Astrocyte of the spinal cord (primary cell): ENCODE results near the gene CEP78.

ENCODE experiments used
- DNase-seq: peaks from one replicate; pipeline ENCODE4 v3.0.0; 2011; ENCODE audit warnings: low read depth, low spot score
- H3K4me3 ChIP-seq: 2 replicates; pipeline ENCODE4 v1.5.1; 2011; ENCODE audit warnings: low read depth, mild to moderate bottlenecking, low read length, moderate library complexity
- in situ Hi-C: cut with HindIII; loops from 2 replicates; pipeline ENCODE4 v1.10.0; 2017; ENCODE audit warnings: low sequenced_read_pairs
- TF ChIP-seq, protein P1 (sequence below): IDR thresholded peaks from 2 replicates; pipeline ENCODE4 v1.5.1; 2012; ENCODE audit warnings: low read depth, mild to moderate bottlenecking, low read length, inconsistent platforms

The CEP78 gene

GRCh38 chr9:78303377-78304062 lies 67.6 kb downstream of the CEP78 start:
- in situ Hi-C loops, result no loop called here
- DNase-seq, result no peak
- no peak overlapping the region for H3K4me3 ChIP-seq
- TF ChIP-seq, protein P1, sequence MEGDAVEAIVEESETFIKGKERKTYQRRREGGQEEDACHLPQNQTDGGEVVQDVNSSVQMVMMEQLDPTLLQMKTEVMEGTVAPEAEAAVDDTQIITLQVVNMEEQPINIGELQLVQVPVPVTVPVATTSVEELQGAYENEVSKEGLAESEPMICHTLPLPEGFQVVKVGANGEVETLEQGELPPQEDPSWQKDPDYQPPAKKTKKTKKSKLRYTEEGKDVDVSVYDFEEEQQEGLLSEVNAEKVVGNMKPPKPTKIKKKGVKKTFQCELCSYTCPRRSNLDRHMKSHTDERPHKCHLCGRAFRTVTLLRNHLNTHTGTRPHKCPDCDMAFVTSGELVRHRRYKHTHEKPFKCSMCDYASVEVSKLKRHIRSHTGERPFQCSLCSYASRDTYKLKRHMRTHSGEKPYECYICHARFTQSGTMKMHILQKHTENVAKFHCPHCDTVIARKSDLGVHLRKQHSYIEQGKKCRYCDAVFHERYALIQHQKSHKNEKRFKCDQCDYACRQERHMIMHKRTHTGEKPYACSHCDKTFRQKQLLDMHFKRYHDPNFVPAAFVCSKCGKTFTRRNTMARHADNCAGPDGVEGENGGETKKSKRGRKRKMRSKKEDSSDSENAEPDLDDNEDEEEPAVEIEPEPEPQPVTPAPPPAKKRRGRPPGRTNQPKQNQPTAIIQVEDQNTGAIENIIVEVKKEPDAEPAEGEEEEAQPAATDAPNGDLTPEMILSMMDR, result no peak

DNA sequence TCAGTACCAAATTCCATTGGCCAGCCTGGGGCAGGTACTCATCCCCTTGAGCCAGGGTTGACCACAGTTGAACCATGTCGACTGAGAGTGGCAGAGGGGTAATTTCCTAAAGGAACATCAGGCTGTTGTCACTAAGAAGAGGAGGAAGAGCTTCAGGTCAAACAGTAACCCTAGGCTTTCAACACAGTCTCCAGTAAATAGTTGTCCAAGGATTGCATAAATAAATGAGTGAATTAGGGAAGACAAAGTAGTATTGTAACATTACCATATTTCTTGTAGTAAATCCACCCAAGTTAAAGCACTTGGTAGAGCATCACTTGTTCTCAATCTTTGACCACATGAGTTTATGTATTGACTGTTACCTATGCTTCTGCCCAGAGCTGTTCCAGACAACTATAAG lies 68.5 kb downstream of the CEP78 start:
- no peak for DNase-seq
- in situ Hi-C loops, result no loop called here
- TF ChIP-seq, protein P1, result no peak
- H3K4me3 ChIP-seq, result no peak overlapping the region

DNA sequence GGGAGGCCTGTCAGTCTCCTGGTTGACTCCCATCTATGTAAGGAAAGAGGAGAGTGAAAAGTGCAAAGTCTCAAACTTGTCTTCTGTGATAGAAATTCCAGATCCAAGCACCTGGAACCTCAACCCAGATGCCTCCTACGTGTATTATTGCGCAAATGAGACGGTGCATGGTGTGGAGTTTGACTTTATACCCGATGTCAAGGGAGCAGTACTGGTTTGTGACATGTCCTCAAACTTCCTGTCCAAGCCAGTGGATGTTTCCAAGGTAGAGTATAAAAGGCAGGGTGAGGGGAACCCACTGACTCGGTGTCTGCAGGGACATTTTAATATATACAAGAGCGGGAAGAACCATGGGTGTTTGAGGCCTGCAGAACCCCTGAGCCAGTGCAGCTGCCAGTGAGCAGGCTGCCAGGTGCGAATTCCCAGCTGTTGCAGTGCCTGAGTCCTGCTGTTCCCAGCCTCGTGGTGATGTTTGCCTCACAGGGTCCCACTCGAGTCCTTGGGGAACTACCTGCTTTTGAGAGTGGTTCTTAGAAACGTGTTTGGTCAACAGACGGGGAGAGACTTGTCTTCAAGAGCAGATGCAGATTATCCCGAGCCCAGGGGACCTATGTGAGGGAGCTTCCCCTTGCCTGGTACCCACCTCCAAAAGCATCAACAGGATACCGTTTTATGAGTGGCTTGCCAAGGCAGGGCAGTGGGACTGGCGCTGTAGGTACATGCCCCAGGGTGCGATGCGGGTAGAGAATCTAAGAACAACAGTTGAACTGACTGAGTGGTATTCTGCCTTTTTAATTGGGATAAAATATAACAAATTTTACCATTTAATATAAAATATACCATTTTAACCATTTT lies 70.6 kb downstream of the CEP78 start:
- no peak for DNase-seq
- in situ Hi-C loops, result no loop called here
- TF ChIP-seq, protein P1, result no peak
- no peak overlapping the region for H3K4me3 ChIP-seq

- TF ChIP-seq, protein P1, result no peak
- DNase-seq, result no peak
- H3K4me3 ChIP-seq, result no peak overlapping the region
- in situ Hi-C loops, result no loop called here
Measured at GRCh38 chr9:78307360-78307759, 71.5 kb downstream of the CEP78 start.

- in situ Hi-C loops, result no loop called here
- DNase-seq, result no peak
- H3K4me3 ChIP-seq, result no peak overlapping the region
- TF ChIP-seq, protein P1, result no peak
Measured at GRCh38 chr9:78309066-78309465, 73.2 kb downstream of the CEP78 start.

DNA sequence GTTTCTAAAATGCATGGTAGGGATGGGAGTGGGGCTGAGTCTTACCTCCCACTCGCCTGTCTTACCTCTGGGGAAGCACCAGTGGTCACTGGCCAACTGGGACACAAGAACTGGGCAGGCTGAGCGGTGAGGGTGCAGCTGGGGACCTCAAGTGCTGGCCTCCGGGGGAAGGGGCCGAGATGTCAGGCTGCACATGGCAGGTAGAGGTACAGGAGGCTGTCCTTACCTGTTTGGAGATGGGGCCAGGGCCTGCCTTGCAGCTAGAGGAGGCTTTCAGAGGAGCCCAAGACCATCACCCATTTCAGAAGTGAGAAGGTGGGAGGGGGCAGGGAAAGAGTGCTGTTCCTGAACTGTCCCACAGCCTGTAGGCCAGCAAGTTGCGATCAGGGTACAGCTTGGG lies 75.2 kb downstream of the CEP78 start:
- H3K4me3 ChIP-seq, result no peak overlapping the region
- TF ChIP-seq, protein P1, result no peak
- in situ Hi-C loops, result no loop called here
- DNase-seq, result no peak
